NCI-H2227 (cell line): ENCODE results near the gene RNU5D-1.
A peak's percentile ranks its signal among the peaks of the same experiment; 100 is the strongest.

Experiments
- DNase-seq: peaks from one replicate; lab custom pipeline; 2025; ENCODE audit not compliant: unreplicated experiment; lab: John Stamatoyannopoulos, UW

Gene RNU5D-1

DNA sequence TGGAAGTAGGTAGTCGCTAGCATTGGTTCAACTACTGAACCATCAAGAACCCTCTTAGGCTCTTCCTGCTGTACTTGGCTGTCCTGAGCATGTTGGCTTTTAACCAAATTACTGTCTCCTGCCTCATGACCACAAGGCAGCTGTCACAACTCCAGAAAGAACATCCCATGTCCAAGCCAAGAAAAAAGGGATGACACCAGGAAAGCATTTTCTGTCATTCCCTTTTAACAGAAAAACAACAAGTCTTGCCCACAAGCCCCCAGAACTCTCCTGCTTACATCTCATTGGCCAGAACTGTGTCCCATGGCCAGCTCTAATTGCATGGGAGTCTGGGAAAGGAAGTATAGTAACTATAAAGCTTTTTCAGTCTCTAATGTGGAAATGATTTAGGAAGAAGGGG, 2.4 kb upstream of the RNU5D-1 start:
- no peak for DNase-seq

DNA sequence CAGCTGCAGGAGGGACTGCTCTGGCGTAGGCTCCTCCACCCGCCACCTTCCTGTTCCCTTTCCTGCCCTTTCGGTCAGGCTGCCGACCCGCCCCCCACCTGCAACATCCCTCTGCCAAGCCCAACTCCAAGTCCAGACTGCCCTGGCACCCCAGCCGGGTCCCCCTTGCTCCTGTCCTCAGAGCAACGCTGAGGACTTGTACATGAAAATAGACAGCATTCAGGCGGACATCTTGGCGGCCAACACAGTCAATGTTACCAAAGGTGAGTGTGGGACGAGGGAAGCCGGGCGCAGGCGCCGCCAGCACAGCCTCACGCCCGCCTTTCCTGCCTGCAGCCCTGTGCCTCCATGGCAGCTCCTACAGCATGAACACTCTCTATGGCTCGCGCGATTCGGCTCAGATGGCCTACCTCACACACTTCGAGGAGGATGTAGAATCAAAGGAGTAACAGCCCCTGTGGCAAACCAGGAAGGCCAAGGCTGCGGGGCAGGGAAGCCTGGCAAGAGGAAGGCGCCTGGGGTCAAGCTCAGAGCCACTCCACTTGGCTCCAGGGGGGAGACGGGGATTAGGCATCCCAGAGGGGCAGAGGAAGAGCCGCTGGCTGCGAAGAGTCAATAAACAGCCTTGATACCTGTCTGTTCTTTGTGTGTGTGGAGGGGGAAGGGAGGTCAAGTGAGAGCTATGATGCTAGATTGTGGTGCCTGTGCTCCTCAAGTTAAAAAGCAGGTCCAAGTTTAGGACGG, 5.8 kb downstream of the RNU5D-1 start:
- DNase-seq, result no peak

DNA sequence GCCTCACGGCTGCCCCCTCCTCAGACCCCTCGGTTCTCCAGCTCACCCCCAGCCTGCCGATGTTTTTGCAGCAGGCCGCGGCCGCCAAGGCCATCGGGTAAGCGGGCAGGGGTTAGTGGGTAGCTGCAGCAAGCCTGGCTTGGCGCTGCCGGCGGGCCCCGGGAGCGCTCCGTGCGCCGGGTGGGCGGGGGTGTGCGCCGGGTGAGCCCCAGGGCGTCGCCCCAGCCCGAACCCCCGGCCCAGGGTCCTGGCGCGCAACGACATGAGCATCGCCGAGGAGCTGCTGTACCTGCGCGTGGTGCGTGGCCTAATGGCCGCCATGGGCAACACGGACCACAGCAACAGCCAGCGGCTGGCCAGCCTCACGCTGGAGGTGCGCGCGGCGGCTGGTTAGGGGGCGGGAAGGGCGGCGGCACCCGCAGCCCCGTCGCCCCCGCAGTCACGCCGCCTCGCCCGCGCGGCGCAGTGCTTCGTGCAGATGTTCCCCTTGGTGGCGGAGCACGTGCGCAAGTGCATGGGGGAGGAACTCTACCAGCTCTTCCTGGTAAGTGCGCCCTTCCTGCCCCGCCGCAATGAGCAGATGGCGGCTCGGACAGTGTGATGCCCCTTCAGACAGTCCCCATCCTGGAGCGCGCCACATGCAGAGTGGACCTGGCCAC, 6.5 kb downstream of the RNU5D-1 start:
- no peak for DNase-seq

DNA sequence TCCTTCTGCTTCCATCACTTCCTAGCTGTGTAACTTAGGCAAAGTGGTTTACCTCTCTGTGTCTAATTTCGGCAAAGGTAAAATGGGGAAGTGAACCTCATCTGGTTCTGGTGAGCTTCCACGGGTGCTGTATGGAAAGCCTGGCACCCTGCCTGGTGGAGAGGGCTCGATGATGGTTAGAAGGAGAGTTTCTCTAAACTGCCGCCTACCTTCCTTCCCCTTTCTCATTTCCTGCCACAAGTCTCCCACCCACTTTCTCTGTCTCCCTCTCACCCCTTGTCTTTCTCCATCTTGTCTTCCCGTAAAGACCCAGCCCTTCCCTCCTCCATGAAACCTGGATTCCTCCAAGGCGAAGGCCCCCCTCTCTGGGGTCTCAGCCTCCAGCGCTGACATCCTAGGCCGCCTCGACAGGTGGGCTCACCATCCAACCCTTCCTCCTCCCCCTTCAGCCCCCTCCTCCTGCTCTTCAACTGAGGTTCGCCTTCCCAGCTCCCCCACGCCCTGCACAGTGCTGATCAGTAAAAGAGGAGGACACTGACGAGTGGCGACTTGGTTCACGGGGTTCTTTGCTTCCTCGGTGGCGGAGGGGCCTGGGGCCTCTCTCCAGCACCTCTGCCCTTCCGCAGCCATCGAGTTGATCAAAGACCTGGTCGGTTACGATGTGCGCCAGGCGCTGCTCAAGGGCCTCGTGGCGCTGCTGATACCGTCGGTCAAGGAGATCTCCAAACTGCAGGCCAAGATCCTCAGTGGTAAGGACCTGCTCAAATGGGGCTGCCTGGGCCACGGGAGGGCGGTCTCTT, 7.3 kb downstream of the RNU5D-1 start:
- DNase-seq, result no peak

DNA sequence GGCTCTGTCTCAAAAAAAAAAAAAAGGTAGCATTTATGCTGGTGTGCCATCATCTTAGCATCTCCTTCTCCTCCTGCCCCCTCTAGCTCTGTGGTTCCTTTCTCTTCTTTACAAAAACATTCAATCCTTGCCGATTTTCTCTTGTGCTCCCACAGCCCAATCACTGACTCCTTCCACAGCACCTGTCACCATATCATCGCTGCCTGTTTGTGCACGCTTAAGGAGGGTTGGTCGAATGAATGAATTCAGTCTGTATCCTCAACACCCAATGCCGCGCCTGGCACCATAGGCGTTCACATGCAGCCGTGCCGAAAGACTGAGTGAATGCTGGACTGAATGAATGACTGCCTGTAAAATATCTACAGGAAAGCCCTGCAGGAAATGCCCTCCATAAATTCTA, 7.9 kb downstream of the RNU5D-1 start:
- DNase-seq, result no peak

DNA sequence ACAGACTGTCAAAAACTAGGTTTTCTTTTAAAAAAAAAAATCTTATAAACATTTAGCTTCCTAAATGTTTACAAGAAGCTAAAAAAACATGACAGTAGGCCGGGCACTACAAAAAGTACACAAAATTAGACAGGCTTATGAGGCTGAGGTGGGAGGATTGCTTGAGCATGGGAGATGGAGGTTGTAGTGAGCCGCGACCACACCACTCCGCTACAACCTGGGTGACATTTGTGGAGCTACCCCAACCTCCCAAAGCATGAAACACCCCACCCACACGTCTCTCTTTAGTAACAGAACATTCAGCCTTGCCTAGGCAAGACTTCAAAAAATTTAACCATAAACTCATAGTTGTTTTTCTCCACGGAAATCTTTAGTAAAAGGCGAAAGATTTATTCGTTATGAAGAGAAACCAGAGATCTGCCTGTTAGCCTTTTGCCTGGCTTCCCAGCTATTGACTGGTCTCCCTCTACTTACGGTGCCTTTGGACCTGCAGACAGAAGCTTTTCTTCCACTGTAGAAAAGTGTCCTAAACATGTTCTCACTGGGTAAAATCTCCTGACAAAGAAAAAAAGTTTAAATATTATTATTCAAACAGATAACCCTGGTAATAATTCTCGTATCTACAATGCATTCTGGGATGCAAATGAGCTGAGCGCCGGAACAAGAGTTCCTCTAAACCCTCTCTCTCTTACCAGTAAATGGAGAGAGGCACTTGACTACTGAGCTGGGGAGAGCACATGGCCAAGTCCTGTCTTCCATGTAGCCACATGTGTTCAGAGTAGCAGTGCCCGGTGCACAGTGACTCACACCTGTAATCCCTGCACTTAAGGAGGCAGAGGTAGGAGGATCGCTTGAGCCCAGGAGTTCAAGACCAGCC, 9.2 kb downstream of the RNU5D-1 start:
- peak; percentile 90 for DNase-seq

DNA sequence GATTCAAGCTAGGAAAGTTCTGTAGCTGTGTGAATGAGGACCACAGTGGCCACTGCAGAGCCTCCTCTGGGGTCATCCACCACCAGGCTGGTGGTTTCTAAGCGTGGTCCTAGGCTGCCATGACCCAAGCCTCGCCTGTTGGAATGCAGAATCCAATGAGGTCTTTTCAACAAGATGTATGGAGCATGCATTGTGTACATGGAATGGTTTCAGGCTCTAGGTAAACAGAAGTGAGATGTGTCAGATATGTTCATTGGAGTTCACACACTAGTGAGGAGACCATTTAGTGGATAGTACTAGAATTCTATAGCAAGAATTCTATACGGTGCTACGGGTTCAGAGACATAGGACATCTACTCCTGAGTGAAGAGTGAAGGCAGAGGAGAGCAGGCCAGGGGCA, 10.7 kb downstream of the RNU5D-1 start:
- no peak for DNase-seq

DNA sequence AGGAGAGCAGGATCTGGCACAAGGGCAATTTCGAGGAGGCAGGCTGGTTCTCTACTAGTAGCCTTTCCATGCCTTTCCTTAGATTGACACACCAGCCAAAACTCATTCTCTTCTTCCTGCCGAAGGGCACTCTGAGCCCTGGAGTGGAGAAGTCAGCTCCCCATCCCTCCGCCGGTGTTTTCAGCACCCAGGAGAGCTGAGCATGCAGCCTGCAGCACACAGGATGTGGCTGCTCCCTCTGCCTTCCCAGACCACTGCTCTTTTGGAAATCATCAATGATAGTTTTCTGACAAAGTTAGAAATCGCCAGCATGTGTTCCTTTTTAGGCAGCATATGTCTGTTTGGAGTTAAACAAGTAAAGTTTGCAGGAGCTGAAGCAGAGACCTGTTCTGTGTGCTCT, 11.7 kb downstream of the RNU5D-1 start:
- DNase-seq, result no peak

DNA sequence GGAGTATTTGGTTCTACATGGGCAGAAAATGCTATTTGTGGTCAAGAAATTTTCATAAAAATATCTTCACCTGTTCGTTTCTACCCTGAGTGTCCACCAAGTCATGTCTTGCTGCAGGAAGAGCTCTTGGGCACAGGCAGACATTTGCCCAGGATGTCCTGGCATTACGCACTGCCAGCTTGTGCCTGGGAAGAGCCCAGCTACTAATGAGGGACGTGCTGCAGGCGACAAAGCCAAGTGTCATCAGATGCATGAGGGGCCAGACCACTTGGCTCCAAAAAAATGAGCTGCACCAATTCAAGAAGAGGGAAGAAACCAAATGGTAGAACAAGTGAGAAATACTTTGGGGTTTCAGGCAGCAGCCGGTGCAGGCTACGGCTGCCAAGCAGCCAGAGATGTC, 12.9 kb downstream of the RNU5D-1 start:
- DNase-seq, result no peak

DNA sequence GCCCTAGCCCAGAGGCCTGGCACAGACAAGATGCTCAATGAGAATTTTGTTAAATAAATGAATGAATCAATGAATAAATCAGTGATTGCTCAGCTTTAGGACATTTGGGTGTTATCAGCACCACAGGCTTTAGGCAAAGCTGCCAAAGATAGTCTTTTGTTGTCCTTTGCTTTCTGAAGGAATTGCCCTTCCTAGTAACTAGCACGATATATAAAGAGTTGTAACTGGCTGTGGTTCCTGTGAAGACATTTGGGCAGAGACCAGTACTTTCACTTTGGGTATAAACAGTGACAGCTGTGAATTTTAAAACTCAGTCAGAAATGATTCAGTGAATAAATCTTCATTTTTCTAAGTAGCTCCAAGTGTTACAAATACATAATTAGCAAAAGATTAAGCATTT, 13.3 kb downstream of the RNU5D-1 start:
- DNase-seq, result no peak

DNA sequence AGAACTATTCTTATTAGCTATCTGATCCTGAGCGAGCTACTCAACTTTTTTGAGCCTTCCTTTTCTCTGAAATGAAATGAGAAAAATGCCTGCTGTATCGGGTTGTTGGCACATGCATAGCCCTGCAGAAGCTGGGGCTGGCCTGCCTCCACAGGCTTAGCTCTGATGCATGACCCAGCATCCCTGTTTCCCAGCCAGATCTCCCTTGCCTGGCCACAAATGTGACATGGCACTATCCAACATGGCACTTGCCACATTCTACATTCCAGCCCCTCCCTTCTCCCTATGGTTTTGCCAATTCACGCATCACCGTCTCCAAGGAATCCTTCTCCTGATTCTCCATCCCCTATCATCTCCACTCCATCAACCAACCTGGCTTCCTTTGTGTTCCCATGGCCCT, 13.8 kb downstream of the RNU5D-1 start:
- DNase-seq, result no peak

DNA sequence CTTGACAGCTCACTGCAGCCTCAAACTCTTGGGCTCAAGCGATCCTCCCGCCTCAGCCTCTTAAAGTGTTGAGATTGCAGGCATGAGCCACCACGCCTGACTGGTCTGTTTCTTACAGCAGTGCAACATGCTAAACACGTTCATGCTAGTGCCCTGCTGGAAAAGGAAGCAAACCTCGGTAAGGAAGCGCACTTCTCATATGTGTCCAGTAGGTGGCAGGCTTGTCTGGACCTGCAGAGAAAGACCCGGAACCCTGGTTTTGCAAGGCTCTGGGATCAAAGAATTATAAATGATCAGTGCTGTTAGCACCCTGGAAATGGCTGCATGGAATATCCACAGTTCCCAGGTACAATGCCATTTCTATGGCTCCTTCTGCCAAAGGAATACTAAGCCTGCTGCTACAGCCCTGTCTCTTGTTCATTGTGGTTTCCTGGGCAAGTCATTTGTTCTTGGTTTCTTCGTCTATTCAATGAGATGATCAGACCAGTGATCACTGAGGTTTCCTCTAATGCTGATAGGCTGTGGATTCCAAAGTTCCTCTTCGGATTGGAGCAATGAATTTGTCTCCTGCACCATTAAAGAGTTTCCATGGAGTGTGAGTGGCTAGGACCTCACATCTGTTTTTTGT, 15.9 kb downstream of the RNU5D-1 start:
- DNase-seq, result peak; percentile 89

DNA sequence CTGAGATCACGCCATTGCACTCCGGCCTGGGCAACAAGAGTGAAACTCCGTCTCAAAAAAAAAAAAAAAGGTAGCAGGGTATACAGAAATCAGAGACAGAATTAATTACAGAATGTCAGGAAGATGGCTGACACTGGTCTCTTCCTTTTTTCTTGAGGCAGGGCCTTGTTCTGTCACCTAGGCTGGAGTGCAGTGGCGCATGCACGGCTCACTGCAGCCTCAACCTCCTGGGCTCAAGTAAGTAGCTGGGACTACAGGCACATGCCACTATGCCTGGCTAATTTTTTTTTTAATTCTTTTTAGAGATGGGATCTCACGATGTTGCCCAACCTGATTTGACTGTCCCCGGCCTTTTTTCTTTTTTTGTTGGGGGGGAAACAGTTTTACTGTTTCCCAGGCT, 16.4 kb downstream of the RNU5D-1 start:
- DNase-seq, result no peak

DNA sequence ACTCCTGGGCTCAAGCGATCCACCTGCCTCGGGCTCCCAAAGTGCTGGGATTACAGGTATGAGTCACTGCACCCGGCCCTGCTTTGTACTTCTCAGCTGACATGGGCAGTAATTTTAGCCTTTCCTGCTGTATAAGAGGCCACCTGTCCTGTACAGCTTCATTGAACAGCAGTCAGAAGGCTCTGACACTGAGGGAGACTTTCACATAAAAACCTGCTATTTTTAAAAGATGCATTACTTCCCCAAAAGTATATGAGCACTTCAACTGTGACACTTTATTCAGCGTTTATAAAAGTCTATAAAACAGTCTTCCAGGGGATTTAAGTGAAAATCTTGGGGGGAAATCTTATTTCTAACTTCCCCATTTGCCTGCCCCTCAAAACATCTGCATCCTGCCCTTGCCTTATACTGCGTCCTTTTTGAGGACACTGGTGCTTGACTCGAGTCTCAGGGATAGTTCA, 17.6 kb downstream of the RNU5D-1 start:
- DNase-seq, result peak; percentile 10

DNA sequence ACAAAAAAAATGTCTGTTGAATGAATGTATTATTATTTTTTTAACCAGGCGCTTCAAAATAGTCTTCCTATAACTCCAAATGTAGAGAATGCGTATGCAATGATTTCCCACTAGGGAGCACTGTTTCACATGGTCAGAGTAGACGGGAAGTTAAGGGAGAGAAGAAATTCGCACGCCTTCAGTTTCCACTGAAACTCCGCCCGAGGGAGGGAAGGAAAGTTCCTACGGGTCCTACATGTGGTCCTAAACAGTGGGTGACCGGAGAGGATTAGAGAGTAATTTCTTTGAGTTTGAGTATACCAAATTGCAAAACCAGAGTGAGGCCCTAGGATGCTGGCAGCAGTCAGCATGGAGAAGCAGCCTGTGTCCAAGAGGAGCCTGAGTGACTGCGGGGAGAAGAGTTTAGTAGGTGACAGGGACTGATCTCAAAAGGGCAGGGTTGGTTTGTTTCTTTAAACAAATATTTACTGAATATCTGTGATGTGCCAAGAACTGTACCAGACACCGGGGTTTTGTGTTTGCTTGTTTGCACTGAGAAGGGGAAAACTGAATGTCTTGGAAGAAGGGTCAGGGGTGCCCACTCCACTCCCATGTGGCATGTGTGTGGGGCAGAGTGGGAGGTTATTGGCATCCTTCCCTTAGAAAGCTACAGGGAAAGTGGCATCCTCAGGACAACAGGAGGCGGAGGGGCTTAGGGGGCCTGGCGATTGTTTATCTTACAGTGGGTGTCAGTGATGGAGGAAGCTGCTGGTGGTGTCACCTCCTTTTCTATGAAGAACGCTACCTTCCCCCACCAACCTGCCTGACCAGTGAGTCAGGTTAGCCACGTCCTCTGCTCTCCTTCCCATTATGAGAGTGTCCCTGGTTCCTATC, 22.8 kb downstream of the RNU5D-1 start:
- DNase-seq, result no peak

DNA sequence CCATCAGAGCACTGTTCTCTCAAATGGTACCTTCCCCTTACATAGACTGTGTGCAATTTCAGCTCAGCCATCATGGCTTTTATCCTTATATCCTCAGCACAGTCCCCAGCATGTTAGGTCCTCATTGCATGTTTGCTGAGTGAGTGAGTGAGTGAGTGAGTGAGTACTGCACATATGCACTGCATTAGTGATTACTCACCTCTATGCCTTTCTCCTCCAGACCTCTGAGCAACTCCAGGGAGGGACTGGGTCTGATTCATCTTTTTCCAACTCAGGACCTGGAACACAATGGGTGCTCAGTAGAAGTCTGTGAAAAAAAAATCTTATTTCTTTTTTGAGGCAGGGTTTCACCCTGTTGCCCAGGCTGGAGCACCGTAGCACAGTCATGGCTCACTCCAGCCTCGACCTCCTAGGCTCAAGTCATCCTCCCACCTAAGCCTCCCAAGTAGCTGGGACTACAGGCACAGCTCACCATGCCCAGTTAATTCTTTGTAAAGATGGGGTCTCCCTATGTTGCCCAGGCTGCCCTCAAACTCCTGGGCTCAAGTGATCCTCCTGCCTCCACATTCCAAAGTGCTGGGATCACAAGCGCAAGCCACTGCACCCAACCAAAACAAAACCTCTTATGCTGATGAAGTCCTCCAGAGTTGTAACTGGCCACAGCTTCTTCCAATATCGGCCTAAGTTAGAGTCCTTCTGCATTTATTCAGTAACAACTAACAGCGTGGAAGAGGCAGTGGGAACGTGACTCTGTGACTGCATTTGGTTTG, 23.7 kb downstream of the RNU5D-1 start:
- DNase-seq, result no peak

DNA sequence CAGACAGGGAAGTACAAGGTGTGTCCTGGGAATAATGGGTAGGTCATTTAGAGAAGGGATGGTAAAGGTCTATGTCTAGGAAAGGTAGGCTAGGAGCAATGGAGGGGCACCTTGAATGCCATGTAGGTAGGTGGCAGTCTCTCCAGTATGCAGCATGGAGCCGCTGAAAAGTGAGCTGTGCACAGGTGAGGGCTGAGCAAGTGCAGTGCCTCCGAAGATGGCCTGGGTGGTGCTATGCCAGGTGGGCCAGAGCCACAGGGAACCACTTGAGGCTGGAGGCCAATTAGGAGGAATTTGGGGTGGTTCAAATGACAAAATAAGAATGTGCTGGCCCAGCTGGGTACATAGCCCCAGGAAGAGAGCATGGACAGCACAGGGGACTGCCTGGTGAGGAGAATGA, 25.0 kb downstream of the RNU5D-1 start:
- no peak for DNase-seq

DNA sequence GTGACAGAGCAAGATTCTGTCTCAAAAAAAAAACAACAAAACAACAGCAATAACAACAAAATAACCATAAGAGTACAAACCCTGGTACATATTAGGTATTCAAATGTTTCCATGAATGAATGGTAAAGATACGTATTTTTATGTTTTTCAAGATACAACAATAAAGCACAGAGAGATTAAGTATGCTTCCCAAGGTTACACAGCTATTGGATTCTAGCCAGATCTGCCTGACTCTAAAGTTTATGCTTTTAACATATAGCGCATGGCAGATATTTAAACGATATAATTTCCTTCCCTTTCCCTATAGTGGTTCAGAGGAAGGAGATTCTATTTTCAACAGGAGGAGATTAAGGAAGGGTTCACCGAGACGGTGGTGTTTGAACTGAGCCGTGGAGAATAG, 25.5 kb downstream of the RNU5D-1 start:
- no peak for DNase-seq

DNA sequence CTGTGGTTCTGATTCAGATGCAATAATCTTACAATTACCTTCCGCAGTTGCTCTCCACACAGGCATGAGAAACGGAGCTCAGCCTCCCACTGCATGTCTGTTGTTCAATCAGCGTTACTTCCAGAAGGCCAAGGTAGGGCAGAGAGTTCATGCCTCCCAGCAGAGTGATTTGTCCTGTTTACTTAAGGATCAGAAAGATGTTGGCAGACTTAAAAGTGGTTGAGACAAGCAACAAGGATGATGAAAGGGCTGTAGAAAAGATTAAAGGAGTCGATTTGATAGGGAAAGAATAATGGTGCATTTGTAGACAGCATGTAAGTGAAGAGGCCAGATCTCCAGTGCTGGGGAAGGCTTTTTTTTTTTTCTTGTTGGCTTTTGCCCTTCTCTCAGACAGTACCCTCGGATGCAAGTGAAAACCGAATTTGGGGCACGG, 29.8 kb downstream of the RNU5D-1 start:
- DNase-seq, result peak; percentile 16
